Lower lobe of right lung (tissue), 2 donors: Measurements from ENCODE around the gene PEMT. TPM values are rescaled to one million over a fixed set of nuclear protein-coding genes. Genes with fewer than 3 reads are reported as not detected.

Source experiments
- ATAC-seq, 2 donors: fragments of 200-7000 bp; cut with Tn5 transposase; one replicate each; pipeline ENCODE4 v1.9.1; 2020 to 2022; ENCODE audit warnings: mild to moderate bottlenecking in 2 of 2, moderate library complexity in 2 of 2
- DNase-seq: peaks from one replicate; pipeline ENCODE4 v3.0.0-alpha.2; 2020
- H3K27ac ChIP-seq: fragments of 200-600 bp; one replicate; pipeline ENCODE4 v1.8.0; 2022
- H3K27me3 ChIP-seq: fragments of 200-600 bp; one replicate; pipeline ENCODE4 v1.8.0; 2022; ENCODE audit warnings: low read depth
- H3K36me3 ChIP-seq: fragments of 200-600 bp; one replicate; pipeline ENCODE4 v1.8.0; 2022; ENCODE audit warnings: mild to moderate bottlenecking
- H3K4me1 ChIP-seq: fragments of 200-600 bp; one replicate; pipeline ENCODE4 v1.8.0; 2022
- H3K4me3 ChIP-seq: fragments of 200-600 bp; one replicate; pipeline ENCODE4 v1.8.0; 2022; ENCODE audit warnings: mild to moderate bottlenecking
- H3K9me3 ChIP-seq: fragments of 200-600 bp; one replicate; pipeline ENCODE4 v1.8.0; 2022
- CTCF ChIP-seq: fragments of 200-600 bp; IDR thresholded peaks from one replicate; pipeline ENCODE4 v1.8.0; 2022; ENCODE audit warnings: antibody characterized with exemption, mild to moderate bottlenecking
- intact Hi-C: fragments of 100-400 bp; cut with DNase I; formaldehyde crosslinking; loops from one replicate; pipeline ENCODE4 v1.11.0; 2022
- total RNA-seq: library from RNA; stranded (reverse); fragmentation: NEBNext Ultra II Directional; extraction: Animal tissue kit (Norgen Biotek cat#: 25700); gene quantifications from one replicate; pipeline ENCODE4 v1.2.1, GENCODE V29; 2021
- donor health status: DM: no; HTN: yes; CAD: no; lungs with severe emphysema.

PEMT gene
- total RNA-seq, 1 donor from 2014 or later = 20.1 TPM

DNA sequence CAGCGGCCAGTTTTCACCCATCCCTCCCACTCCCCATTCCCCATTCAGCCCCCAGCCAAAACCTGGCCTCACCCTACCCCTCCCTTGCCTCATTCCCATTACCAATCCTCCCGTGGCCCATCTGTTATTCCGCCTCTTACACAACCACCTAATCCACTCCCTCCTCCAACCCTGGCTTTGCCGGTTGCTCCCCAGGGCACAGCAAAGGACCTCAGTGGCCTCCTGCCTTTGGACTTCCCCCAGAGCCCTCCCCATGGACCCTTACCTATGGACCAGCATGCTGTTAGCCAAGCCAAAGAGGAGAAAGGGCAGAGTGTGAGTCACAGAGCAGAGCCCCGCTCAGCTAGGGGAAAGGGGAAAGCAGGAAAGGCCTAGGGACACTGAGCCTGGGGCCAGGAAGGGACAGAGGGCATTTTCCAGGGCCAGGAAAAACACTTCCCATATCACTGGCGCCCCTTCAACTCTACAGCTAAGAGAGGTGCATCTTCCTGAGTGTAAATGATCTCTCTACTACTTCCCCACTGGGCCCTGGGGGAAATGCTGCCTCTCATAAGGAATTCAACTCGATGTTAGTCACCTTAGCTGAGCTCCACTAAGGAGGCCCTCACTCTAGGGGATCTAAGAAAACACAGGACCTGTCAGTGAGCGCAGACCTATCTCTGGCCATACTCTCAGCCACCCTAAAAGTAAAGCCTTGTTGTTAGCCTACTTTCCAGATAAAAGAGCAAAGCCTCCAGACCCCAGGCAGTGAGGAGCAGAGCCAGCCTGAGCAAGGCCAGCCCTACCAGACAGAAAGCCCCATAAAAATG lies 10.6 kb downstream of the PEMT start:
- H3K27ac ChIP-seq = no peak overlapping the region
- no peaks in the 10 kb centered on the region for H3K4me1 ChIP-seq
- DNase-seq (no peak), ATAC-seq (no peak)
- TF ChIP-seq CTCF = no peak
- intact Hi-C loops = no loop called here
- H3K27me3 ChIP-seq = no peaks in the 10 kb centered on the region
- H3K4me3 ChIP-seq = no peak overlapping the region
- no peaks in the 10 kb centered on the region for H3K36me3 ChIP-seq
- no peaks in the 10 kb centered on the region for H3K9me3 ChIP-seq

DNA sequence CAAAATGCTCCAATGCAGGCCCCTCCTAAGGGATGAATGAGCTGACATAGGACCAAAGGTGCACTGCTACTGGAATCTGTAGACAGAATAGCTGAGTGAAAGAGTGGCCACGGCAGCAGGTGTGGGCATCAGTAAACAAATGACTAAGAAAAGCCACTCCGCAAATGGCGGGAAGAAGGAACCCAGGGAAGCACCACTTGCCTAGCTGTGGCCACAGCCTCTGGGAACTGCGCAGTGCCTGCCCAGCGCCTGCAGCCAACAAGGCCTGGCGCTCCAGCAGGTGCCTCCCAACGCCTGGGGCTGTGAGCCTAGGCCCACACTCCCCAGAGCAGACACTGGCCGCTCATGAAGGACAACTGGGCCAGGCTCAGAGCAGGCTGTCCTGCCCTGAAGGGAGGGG lies 11.8 kb downstream of the PEMT start:
- TF ChIP-seq CTCF = no peak
- H3K36me3 ChIP-seq = no peaks in the 10 kb centered on the region
- DNase-seq = no peak
- H3K27ac ChIP-seq = no peak overlapping the region
- H3K9me3 ChIP-seq = no peaks in the 10 kb centered on the region
- no peaks in the 10 kb centered on the region for H3K27me3 ChIP-seq
- H3K4me1 ChIP-seq = no peaks in the 10 kb centered on the region
- no peak for ATAC-seq
- intact Hi-C loops = no loop called here
- H3K4me3 ChIP-seq = no peak overlapping the region

DNA sequence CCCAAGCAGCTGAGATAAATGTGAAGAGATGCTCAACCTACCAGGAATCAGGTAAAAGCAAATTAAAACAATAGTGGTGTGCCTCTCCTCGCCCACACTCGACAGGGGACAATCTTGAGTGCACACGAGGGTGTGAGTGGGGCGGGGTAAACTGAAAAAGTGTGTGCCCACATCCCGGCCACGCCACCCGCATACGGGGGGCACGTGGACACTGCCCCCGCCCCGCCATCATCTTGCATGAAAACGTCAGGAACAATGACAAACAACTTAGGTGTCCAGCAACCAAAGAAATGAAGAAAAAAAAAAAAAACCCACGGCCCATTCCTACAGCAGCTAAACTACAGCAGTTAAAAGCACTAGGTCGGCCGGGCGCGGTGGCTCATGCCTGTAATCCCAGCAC lies 14.1 kb downstream of the PEMT start:
- H3K27ac ChIP-seq = no peak overlapping the region
- no peaks in the 10 kb centered on the region for H3K4me1 ChIP-seq
- no peaks in the 10 kb centered on the region for H3K27me3 ChIP-seq
- DNase-seq (no peak), ATAC-seq (no peak)
- intact Hi-C loops = no loop called here
- H3K9me3 ChIP-seq = no peaks in the 10 kb centered on the region
- TF ChIP-seq CTCF = no peak
- no peak overlapping the region for H3K4me3 ChIP-seq
- no peaks in the 10 kb centered on the region for H3K36me3 ChIP-seq

DNA sequence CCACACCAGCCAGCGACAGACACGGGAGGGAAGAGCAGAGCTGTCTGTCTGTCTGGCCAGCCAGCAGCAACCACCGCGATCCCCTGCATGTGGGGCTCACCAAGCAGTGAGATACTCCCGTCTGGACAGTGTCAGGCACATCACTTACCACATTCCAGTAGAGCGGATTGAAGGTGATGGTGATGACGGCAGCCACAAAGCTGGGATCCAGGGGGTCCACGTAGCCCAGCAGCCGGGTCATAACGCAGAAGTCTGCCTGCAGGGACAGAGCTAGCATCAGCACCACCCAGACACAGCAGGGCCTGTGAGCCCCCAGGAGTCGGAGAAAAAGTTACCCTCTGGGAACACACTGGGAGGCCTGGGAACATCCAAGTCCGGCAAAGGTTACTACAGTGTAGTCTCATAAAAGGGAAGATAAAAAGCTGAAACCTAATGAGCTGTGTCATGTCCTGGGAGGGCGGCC lies 14.7 kb downstream of the PEMT start:
- Histone ChIP-seq H3K27ac (peak overlapping the region; percentile 57), H3K36me3 (no peaks in the 10 kb centered on the region), H3K4me1 (no peaks in the 10 kb centered on the region), H3K27me3 (no peaks in the 10 kb centered on the region), H3K9me3 (no peaks in the 10 kb centered on the region), H3K4me3 (no peak overlapping the region)
- peak; percentile 40 for ATAC-seq
- no peak for TF ChIP-seq CTCF
- no peak for DNase-seq
- intact Hi-C loops = no loop called here

GRCh38 chr17:17575360-17576251 lies 15.9 kb downstream of the PEMT start:
- no peaks in the 10 kb centered on the region for H3K4me1 ChIP-seq
- peak; percentile 54 to 66 for ATAC-seq
- peak overlapping the region; percentile 57 for H3K27ac ChIP-seq
- TF ChIP-seq CTCF = no peak
- intact Hi-C loops = no loop called here
- DNase-seq = no peak
- H3K36me3 ChIP-seq = no peaks in the 10 kb centered on the region
- H3K27me3 ChIP-seq = no peaks in the 10 kb centered on the region
- H3K9me3 ChIP-seq = no peaks in the 10 kb centered on the region
- H3K4me3 ChIP-seq = no peak overlapping the region
